ENCODE measurements around the gene SLC27A5.

Gene SLC27A5

GRCh38 chr19:58511353-58512208 is at the start of gene SLC27A5:
SLC27A5 (minus strand) TSS chr19:58511992; CDS start chr19:58511955, 37 bp downstream.
- in situ Hi-C loops (cut with MboI; ENCODE audit: low sequenced_read_pairs) = no loop called here

DNA sequence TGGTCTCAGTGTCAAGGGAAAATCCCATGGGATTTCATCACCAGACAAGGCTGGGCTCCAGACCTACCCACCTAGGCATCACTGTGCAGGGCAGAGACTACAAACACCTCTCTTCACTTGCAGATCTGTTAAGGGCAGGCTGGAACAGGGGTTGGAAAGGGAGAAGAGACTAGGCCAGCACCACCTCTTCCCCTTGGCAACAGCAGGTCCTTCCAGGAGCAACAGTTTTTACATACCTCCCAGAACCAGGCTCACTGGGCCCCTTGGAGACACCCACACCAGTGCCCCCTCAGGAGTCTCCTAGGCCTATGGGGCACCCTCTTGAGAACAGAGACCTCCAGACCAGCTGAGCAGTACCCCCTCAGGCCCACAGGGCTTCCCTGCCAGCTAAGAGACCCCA is 49.1 kb upstream of the SLC27A5 start:
- in situ Hi-C loops (cut with MboI; ENCODE audit: low sequenced_read_pairs) = no loop called here

DNA sequence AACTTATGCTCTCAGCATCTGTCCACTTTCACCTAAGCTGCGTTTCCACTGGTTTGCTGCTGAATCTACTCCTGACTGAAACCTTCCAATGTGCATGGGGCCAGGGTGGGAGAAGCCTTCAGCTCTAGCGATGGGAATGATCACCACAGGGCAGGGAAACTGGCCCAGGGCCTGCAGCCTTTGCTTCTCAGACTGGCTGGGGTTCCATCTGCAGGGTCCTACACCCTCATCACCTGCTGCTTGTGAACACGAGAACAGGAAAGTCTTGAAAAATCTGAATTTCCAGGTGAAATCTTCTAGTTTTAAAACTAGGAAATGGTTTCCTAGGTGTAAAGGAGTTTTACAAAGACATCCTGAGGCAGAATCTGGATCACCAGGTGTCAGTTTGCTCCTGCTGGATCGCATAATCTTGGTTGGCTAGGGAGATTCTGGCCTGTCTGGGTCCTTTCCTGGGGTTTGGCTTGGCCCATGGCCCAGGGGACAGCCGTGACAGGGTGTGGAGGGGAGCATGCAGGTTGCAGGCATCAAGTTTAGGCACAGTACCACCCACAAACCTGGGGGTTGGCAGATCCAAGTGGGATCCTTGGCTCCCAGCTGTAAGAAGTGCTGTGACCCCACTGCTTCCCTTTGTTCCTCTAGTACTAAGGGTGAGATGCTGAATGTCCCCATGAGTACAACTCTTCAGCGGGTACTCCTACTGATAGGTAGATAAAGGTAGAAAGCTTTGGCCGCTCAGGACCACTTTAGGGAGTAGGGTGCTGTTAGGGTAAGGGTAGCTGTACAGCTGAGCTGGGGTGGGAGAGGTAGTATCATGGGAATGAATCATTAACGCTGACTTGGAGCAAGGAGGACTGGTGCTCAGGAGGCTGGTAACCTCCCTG is 48.5 kb upstream of the SLC27A5 start:
- in situ Hi-C loops (cut with MboI; ENCODE audit: low sequenced_read_pairs) = no loop called here

- in situ Hi-C loops (cut with MboI; ENCODE audit: low sequenced_read_pairs) = no loop called here
Observed at GRCh38 chr19:58559275-58560006, 47.6 kb upstream of the SLC27A5 start.

GRCh38 chr19:58558623-58559274 is 47.0 kb upstream of the SLC27A5 start:
- in situ Hi-C loops (cut with MboI; ENCODE audit: low sequenced_read_pairs) = no loop called here

DNA sequence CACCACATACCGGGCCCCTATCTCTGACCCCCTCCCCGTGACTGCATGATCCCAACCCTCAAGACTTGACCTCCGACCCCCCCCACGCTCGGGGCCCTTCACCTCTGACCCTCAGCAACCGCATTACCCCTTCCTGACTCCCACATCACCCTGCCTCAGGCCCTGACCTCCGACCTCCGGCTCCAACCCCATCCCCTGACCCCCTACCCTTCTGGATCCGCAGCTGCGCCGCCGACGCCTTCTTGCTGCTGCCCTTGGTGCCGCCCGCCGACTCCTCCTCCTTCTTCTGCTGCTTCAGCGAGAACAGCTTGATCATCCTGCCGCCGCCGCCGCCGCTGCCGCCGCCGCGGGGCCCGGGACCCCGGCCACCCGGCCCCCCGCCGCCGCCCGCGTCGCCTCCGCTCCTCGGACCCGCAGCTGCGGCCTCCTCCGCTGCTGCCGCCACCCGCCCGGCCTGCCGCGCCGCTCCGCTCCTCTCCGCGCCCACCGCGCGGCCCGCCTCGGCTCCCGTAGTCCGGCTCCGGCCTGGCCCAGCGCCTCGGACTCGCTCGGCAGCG is 46.4 kb upstream of the SLC27A5 start, which contains the start of gene UBE2M:
Gene UBE2M, minus strand, starts transcription at position 546 of the 557 bp plus-strand sequence. Its CDS starts 230 bp downstream, at position 316.
- in situ Hi-C loops (cut with MboI; ENCODE audit: low sequenced_read_pairs) = no loop called here

- in situ Hi-C loops (cut with MboI; ENCODE audit: low sequenced_read_pairs) = no loop called here
Observed at GRCh38 chr19:58557221-58558065, 45.7 kb upstream of the SLC27A5 start.

GRCh38 chr19:58556622-58557220 is 44.9 kb upstream of the SLC27A5 start:
- in situ Hi-C loops (cut with MboI; ENCODE audit: low sequenced_read_pairs) = no loop called here

GRCh38 chr19:58555920-58556621 is 44.3 kb upstream of the SLC27A5 start:
- in situ Hi-C loops (cut with MboI; ENCODE audit: low sequenced_read_pairs) = no loop called here

DNA sequence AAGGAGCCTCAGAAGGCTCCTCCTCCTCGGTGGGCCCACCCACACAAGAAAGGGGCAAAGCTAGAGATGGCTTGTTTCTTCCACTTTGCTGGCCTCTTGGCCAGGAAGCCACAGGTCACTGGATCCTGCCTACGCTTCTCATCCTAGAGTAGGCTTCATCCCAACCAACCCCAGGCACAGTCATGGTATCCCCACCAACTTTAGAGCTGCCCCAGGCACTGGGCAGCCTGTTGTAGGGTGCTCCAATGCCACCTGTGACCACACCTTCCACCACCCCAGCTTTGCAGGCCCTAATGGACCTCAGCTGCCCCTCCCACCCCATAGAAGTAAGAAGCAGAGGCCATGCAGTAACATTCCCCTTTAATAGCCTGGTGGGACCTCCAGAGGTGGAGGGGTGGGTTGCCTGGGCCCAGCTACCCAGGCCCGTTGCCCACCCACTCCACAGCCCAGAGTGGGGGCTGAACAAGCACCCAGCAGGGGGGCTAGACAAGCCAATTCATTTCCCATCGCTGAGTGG is 43.6 kb upstream of the SLC27A5 start:
- in situ Hi-C loops (cut with MboI; ENCODE audit: low sequenced_read_pairs) = no loop called here

GRCh38 chr19:58554494-58555368 is 42.9 kb upstream of the SLC27A5 start, which contains the start of gene CHMP2A:
CHMP2A (minus strand) TSS chr19:58555105; CDS start chr19:58554212, 893 bp downstream.
- in situ Hi-C loops (cut with MboI; ENCODE audit: low sequenced_read_pairs) = no loop called here

- in situ Hi-C loops (cut with MboI; ENCODE audit: low sequenced_read_pairs) = no loop called here
Observed at GRCh38 chr19:58553799-58554493, 42.2 kb upstream of the SLC27A5 start.

DNA sequence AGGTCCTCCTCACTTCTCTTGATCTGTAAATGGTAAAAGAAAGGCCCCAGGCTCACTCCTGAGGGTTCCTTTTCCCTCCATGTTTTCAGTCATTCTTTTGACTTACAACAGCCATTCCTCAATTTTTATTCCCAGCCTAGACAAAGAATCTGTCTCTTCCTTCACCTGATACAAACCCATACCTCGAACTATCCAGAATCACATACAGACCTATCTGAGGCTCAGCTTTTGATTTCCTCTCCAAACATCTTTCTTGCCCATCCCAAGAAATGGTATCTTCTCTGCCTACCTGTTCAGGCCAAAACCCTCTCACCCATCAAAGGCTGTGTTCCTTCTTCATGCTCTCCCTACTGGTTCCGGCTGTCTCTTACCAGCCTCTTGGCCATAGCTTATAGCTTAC is 40.9 kb upstream of the SLC27A5 start:
- in situ Hi-C loops (cut with MboI; ENCODE audit: low sequenced_read_pairs) = no loop called here

DNA sequence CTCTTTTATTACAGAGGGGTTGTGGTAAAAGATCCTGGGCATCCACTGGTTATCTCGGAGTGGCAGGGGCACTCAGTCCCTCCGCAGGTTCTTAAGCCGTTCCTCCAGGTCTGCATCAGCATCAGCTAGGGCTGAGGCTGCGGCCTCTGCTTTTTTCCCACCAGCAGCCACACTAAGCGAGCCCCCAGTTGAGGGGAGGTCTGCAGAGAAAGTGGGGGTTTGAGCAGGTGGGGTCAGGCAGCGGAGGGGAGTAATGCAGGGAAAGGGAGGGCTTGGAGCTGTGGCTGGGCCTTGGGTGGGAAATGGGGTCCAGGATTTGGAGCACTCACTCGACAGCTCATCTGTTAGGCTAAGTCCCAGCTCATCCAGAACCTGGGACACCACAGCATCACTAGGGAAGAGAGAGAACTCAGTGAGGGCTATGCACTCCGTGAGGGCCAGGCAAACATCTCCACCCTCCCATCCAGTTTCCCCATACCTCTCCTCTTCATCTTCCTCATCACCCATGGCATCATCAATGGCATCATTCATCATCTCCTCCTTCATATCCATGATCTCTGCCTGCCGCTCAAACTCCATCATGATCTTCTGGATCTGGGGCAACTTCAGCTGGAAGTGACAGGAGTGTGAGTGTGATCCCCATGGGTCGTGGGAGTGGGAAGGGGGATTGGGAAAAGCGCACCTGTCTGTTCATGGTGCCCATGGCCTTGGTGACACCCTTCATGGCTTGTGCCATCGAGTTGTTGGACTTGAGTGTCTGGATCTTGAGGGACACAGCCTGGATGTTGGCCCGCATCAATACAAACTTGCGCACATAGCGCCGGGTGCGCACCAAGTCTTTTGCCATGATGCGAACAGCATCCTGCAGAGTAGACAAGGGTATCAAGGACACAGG is 40.0 kb upstream of the SLC27A5 start:
- in situ Hi-C loops (cut with MboI; ENCODE audit: low sequenced_read_pairs) = no loop called here

- in situ Hi-C loops (cut with MboI; ENCODE audit: low sequenced_read_pairs) = no loop called here
Observed at GRCh38 chr19:58551123-58551497, 39.3 kb upstream of the SLC27A5 start.
